ENCODE data around the gene FNDC3A.
"Not testable (repeated sequence)": the region's sequence is repeated elsewhere in the genome, so short reads cannot be mapped to it uniquely, and the experiment has no call there.

FNDC3A gene

DNA sequence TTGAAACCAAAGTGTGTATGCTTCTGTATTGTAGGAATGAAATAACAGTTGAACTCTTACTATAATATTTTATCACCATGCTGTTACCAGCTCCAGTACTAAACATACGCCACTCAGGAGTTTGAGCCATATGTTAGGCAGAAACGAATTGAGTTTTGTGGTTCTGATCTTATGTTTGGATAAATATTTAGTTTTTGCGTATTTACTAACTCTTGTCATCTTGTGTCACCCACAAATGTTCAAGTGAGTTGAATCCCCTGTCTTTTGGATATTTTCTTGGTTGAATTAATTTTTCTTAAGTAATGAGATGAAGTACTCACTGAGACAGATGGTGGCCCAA lies 1.5 kb downstream of the FNDC3A start:
- DNase-seq (ENCODE audit: low spot score): no peak

DNA sequence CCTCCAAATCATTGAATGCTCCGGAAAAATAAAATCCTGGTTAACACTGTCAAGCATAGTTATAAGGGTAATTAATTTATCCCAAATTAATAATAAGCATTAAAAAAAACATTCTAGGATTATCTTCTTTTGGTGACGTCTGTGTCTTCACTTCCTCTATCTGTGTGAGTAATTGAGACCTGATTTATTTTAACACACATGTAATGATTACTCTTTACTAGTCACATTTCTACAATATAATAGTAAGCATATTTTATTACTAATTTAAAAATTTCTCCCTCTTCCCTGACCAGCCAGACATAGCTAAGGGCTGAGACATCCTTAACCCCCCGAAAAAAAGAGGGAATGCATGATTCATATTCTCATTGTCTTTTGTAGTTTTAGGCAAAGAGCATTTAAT lies 2.3 kb downstream of the FNDC3A start:
- DNase-seq (ENCODE audit: low spot score): no peak

DNA sequence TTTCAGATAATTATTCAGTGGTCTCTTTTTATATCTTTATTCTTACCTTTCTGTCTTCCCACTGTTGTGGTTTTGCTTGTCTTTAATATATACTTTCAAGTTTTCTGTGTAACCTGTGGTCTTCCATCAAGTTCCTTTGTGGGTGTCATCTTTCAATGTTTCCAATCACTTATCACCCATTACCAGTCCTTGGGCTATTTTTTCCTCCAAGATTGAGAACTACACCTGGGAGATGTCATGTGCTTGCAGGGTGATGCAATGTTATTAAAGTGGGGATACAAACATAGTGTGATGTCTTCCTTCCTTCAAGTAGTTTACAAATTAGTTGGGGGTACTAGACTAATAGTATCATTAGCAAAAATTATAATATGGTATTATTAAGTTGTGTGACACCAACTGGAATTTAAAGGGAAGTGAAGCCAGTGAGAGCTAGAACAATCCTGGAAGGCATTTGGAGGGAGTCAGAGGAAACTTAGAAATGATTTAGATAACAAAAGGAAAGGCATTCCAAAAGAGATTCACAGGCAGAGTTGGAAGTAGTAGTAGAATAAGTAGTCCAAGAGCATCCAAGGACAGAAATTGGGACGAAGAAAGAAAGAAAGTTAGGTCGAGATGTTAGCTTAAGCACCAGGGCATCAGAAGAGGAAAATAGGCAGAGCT lies 3.4 kb downstream of the FNDC3A start:
- no peak for DNase-seq (ENCODE audit: low spot score)

DNA sequence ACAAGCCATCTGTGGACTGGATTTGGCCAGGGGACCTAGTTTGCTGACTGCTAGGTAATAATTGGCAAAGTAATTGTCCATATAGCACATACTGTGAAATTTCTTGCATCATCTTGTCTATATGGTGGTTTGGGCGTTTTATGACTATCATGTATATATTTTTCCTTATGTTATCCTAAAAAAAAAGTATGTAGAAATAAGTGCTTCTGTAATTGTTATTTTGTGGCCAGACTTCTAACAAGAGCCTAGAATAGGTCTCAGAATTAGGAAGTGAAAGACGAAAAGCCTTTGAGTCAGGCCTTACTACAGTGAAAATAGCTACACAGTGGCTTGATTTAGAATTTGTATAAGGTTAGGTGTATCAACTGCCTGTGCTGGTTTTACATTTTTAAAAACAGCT lies 4.2 kb downstream of the FNDC3A start:
- no peak for DNase-seq (ENCODE audit: low spot score)

DNA sequence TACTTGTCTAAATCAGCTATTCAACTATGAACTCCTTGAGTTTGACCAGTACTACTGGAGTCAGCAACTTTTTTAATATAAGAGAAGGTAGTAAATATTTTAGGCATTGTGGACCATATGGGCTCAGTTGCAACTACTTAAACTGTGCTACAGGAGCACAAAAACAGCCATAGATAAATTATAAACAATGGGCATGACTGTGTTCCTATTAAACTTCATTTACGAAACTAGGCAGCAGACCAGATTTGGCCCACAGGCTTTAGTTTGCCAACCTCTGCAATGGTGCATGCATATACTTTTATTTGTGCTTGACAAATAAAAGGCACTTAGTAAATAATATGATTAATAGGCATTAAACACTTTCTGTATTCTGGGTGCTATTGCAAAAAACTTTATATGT lies 7.6 kb downstream of the FNDC3A start:
- DNase-seq (ENCODE audit: low spot score): no peak

DNA sequence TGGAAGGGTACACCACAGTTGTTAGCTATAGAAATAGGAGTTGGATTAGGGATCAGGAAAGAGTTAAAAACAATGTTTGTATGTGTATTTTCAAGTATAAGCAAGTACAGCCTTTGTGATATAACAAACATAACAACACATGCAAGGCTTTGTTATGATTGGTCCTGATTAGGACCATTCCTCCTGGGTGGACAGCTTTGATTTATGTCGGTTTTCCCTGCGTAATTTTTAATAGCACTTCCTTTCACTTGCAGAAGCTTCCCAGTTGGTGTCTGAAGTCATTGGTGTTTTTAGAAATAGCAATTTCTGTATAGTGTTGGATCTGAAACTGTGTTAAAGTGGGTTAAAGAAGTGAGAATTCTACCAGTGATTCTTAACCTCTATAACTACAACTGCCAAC lies 10.0 kb downstream of the FNDC3A start:
- DNase-seq (ENCODE audit: low spot score): no peak

DNA sequence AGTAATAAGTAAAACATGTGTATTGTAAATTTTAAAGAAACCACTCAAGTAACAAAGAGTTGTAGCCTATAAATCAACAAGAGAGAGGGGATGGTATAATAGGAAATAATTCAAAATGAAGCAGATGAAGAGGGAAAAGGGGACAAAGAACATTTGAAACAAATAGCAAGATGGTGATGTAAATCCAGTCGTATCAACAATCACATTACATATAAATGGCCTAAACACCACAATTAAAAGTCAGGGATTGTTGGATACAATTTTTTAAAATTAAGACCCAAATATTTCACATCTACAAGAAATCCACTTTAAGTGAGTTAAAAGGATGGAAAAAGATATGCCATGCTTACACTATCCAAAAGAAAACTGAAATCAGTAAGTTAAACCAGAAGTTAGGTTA lies 15.2 kb downstream of the FNDC3A start:
- no peak for DNase-seq (ENCODE audit: low spot score)

DNA sequence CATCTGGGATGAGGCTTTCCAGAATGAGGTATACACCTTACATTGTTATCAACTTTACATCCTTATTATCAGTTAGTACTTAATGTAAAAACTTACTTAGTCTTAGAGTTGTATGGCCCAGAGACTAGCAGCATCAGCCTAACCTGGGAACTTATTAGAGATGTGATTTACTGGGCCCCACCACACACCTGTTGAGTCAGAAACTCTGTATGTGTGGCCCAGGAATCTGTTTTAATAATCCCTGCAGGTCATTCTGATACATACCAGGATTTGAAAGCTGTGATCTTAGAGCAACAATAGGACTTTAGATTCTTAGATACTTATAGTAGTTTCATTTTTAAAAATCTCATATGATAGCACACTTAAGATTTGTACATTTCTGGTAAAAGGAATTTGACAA lies 17.4 kb downstream of the FNDC3A start:
- no peak for DNase-seq (ENCODE audit: low spot score)

DNA sequence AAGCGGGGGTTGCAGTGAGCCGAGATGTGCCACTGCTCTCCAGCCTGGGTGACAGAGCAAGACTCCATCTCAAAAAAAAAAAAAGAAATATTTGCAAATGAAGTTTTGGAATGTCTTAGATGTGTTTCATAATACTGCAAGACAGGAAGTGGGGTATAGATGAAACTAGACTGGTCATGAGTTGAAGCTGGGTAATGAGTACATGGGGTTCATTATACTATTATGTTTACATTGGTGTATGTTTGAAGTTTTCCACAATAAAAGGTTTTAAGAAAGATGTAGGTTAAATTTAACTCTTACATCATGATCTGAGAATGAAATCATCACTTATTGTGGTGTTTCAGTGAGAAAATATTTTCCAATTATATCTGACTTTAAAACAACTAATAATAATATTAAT lies 19.0 kb downstream of the FNDC3A start:
- DNase-seq (ENCODE audit: low spot score): no peak

DNA sequence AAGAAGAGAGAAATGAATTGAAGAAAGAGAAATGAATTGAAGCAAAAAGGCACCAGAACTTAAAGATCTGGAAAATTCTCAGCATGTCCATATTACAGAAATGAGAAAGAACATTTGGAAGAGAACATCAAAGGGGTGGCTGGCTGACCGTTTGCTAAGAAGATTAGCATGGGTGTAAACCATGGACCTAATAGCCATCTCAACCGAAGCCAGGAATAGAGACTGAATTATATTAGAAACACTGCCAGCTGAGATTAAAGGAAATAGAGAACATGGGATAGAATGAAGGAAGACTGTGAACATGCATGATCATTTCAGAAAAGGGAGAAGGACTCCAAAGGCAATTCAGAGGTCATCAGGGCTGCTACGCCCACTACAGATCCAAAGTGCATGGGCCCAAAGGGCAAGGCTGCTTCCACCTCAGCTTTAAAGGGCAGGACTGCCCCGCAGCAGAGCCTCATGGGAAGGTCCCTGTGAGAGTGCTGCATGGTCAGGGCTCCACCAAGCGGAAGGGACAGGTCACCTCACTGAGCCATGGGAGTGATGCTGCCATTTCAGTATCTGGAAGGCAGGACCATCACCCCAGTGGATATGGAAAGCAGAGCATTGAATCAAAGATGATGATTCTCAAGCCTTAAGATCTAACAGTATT lies 23.1 kb downstream of the FNDC3A start:
- no peak for DNase-seq (ENCODE audit: low spot score)

DNA sequence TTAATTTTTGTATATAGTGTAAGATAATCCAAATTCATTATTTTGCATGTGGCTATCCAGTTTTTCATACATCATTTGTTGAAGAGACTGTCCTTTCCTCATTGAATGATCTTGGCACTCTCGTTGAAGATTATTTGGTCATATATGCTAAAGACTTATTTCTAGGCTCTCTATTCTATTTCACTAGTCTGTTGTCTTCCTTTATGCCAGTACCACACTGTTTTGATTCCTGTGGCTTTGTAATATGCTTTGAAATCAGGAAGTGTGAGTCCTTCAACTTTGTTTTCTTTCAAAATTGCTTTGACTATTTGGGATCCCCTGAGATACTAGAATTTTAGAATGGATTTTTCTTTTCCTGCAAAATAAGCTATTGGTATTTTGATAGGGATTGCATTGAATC lies 24.5 kb downstream of the FNDC3A start:
- no peak for DNase-seq (ENCODE audit: low spot score)

DNA sequence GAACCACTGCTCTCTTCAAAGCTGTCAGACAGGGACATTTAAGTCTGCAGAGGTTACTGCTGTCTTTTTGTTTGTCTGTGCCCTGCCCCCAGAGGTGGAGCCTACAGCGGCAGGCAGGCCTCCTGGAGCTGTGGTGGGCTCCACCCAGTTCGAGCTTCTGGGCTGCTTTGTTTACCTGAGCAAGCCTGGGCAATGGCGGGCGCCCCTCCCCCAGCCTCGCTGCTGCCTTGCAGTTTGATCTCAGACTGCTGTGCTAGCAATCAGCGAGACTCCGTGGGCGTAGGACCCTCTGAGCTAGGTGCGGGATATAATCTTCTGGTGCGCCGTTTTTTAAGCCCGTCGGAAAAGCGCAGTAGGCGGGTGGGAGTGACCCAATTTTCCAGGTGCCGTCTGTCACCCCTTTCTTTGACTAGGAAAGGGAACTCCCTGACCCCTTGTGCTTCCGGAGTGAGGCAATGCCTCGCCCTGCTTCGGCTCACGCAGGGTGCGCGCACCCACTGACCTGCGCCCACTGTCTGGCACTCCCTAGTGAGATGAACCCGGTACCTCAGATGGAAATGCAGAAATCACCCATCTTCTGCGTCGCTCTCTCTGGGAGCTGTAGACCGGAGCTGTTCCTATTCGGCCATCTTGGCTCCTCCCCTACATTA lies 43.4 kb downstream of the FNDC3A start:
- DNase-seq (ENCODE audit: low spot score): not testable (repeated sequence)

DNA sequence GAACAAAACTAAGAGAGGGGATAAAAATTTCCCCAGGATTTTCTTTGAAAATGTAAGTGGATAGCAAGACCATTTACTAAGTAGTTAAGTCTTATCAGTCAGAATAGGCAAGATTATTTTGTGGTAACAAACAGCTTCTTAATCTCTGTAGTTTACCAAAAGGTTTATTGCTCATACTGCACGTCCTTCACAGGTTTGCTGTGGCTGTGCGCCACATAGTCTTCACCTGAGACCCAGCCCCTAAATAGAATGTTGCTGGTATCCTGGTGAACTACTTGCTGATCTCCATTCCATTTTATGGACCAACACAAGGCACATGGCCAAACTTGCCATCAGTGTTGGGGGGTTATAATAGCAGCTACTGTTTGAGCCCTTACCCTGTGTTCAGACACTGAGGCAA lies 44.6 kb downstream of the FNDC3A start:
- DNase-seq (ENCODE audit: low spot score): no peak

DNA sequence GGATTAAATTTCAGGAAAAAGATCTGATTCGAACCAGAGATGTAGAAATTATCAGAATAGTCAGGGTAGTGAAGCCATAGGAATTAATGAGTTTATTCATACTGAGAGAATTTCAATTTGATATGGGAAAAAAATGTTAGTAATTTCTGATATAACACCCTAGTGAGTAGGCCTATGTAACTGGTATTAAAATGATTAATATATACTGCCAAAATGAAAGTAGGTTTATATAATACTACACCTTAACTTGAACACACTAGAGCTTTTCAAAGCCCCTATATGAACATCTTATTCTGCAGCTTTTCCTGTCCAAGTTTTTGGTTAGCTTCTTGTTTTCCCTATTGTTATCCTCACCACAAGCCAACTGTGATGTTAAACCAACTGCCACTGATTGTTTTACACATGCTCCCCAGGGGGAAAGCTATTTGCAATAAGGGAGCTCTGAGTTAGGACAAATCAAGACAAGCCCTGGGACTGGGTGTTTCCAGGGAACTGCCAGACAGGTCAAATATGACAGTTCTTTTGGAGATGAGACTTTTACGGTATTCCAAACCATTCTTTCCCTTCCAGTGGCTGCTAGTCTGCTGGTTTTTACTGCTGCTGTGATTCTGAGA lies 45.3 kb downstream of the FNDC3A start:
- no peak for DNase-seq (ENCODE audit: low spot score)

DNA sequence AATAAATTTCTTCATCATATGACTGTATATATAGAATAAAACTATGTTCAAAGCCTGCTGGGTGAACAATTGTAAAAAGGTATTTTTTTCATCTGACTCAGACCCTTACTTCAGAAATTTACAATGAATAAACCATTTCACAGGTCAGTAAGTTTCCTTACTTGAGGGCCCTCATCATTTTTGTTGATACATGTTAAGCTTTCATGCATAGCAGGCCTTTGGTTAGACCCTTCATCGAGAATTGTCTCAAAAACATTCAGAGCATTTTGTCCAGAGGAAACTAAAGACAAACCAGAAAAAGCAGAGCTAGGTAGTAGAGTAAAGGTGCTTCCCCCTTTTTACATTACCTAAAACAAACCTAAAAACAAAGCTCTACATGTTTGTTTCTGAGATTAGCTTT lies 46.2 kb downstream of the FNDC3A start:
- DNase-seq (ENCODE audit: low spot score): no peak

DNA sequence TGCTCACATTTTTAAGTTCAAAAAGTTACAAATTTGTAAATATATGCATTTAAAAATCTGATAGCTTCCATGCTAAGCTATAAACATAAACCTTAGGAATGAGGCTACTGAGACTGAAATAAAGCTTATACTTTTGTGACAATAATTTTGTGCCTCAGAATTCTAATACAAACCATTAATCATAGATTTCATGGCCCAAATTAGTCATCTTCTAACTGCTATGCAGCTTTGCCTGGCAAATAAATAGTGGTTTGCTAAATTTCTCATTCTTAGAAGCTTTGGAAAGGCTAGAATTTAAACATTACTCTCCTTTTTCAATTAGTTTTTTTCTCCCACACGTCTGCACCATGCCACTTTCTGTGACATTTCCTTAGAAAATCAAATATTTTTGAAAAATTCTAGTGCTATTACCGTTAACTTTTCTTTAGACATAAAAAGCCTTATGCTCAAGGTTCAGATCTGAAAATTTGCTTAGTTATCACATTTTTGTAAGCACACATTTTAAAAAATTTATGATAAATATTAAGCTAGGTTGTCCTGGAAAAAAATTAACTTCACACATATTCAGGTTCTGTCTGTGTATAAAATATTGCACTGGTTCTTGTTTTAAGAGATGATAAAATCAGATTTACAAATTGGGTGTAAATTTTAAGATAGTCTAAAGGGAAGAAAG lies 46.9 kb downstream of the FNDC3A start:
- no peak for DNase-seq (ENCODE audit: low spot score)

DNA sequence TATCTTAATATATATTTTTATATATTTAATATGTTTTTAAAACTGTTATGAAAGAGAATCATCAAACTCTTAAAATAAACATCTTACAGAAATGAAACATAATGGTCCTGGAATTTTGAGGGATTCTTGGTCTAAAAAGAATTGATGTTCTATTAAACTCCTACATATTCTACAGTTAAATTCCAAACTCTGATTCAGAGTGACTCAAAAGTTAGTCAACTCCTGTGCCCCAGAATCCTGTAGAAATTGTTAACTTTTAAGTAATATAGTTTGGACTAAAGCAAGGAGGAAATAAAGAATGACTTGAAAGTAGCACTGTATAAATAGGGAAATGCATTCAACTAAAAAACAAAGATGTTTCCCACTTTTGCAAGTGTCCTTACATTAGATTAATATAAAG lies 47.7 kb downstream of the FNDC3A start:
- no peak for DNase-seq (ENCODE audit: low spot score)

DNA sequence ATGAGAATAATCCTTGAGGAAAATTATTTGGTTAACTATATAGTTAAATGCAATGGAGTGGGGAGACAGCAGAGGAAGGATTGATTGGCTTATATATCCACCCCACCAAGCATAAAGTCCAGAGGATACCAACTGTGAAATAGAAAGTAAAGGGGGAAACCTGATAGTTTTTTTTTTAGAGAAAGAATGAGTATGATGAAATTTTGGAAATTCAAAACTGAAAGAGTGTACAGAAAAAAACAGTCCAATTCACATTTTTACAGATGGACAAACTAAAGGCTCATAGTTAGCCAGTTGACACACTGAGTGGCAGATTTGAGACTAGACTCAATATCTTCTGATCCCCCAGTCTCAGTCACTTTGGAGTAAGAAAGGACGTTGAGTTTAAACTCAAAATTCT lies 51.1 kb downstream of the FNDC3A start:
- DNase-seq (ENCODE audit: low spot score): no peak

DNA sequence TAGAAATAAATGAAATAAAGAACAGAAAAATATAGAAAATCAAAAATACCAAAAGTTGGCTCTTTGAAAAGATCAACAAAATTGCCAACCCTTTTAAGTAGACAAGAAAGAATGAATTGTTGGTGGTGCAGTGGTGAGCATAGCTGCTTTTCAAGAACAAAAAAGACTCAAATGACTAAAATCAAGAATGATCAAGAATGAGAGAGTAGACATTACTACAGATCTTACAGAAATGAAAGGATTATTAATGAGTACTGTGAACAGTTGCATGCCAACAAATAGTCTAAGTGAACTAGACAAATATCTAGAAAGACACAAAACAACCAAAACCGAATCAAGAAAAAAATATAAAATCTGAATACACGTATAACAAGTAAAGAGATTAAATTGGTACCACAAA lies 53.9 kb downstream of the FNDC3A start:
- DNase-seq (ENCODE audit: low spot score): no peak

DNA sequence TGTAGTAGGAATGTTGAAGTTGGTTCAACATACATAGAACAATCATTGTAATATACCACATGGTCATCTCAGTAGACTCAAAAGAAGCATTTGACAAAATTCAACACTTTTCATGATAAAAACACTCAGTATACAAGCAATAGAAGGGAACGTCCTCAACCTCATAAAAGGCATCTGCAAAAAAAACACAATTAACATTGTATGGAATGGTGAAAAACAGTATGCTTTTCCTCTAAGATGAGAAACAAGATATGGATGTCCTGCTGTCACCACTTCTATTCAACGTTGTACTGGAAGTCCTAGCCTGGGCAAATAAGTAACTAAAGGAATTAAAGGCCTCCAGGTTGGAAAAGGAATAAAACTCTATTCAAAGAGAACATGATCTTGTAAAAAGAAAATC lies 54.5 kb downstream of the FNDC3A start:
- no peak for DNase-seq (ENCODE audit: low spot score)

DNA sequence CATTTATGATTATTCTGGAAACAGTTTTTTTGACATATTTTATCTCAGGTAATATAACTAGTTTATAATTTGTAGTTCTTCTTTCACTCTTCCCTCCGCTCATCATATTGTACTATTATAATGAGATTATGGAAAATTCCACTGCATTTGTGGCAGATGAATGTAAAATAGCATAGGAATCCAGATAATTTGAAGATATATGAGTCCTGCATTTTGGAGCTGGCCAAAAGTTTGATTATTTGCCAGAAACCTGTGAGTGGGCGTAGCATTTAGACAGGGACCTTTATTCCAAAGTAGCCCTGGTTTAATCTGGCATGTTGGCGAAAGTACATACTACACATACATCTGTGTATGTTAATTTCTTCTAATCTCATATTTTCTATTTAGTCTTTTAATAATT lies 65.2 kb downstream of the FNDC3A start:
- no peak for DNase-seq (ENCODE audit: low spot score)

DNA sequence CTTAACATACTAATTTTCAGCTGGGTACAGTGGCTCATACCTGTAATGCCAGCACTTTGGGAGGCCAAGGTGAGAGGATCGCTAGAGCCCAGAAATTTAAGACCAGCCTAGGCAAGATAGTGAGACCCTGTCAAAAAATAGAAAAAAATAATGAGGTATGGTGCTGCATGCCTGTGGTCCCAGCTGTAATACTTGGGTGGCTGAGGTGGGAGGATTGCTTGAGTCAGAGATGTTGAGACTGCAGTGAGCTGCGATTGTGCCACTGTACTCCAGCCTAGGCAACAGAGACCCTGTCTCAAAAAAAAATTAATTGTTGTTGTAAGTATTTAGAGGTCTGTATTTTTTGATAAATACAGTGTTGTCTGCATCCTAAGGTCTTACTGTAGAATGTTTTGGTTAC lies 66.8 kb downstream of the FNDC3A start:
- no peak for DNase-seq (ENCODE audit: low spot score)

DNA sequence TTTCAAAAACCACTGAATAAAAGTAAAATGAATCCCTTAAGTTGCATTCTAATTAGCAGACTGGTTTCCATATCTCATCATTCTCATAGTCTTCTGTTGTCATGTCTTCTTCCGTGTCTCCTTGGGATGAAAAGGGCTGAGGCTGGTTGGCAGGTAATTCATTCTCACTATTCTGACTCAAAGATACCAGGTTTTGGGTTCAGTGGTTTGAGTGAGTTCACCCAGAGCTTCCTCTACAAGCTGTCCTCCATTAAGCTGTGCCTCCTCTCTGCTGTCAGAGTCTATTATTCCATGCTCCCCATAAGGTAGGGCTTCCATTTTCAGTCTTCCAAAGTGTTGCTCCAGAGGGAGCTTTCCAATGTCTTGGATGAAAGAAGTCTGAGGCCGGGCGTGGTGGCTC lies 68.3 kb downstream of the FNDC3A start:
- DNase-seq (ENCODE audit: low spot score): no peak

All from left forelimb (tissue), 1 donor.